Femur (tissue), 1 donor: Measurements from ENCODE around the gene EVC.
A peak's percentile ranks its signal among the peaks of the same experiment; 100 is the strongest.
"Not testable (repeated sequence)": the region's sequence is repeated elsewhere in the genome, so short reads cannot be mapped to it uniquely, and the experiment has no call there.

ENCODE experiments used
- DNase-seq: peaks from one replicate; pipeline ENCODE4 v3.0.0-alpha.2; 2017

Gene EVC

GRCh38 chr4:5816851-5817375 lies 105.9 kb downstream of the EVC start:
- DNase-seq, result no peak

- no peak for DNase-seq
Observed at GRCh38 chr4:5821665-5822358, 110.8 kb downstream of the EVC start.

GRCh38 chr4:5822619-5823018 lies 111.6 kb downstream of the EVC start:
- no peak for DNase-seq

GRCh38 chr4:5823542-5824211 lies 112.7 kb downstream of the EVC start:
- DNase-seq, result no peak

GRCh38 chr4:5824227-5824626 lies 113.2 kb downstream of the EVC start:
- DNase-seq, result no peak

- no peak for DNase-seq
Observed at GRCh38 chr4:5824635-5825034, 113.6 kb downstream of the EVC start.

GRCh38 chr4:5825321-5826041 lies 114.5 kb downstream of the EVC start:
- no peak for DNase-seq

GRCh38 chr4:5826437-5827107 lies 115.6 kb downstream of the EVC start:
- no peak for DNase-seq

- no peak for DNase-seq
Observed at GRCh38 chr4:5827108-5828004, 116.4 kb downstream of the EVC start.

- no peak for DNase-seq
Observed at GRCh38 chr4:5828005-5828391, 117.0 kb downstream of the EVC start.

- no peak for DNase-seq
Observed at GRCh38 chr4:5836943-5837342, 125.9 kb downstream of the EVC start.

- DNase-seq, result not testable (repeated sequence)
Observed at GRCh38 chr4:5837483-5837882, 126.5 kb downstream of the EVC start.

GRCh38 chr4:5839332-5839731 lies 128.3 kb downstream of the EVC start:
- DNase-seq, result no peak

GRCh38 chr4:5839751-5840674 lies 129.0 kb downstream of the EVC start:
- peak; percentile 87 for DNase-seq

GRCh38 chr4:5842456-5842855 lies 131.5 kb downstream of the EVC start:
- no peak for DNase-seq

- no peak for DNase-seq
Observed at GRCh38 chr4:5843573-5844530, 132.9 kb downstream of the EVC start.

GRCh38 chr4:5845035-5845905 lies 134.3 kb downstream of the EVC start:
- no peak for DNase-seq

- no peak for DNase-seq
Observed at GRCh38 chr4:5851637-5852301, 140.8 kb downstream of the EVC start.
